SW 1271 (cell line): ENCODE results near the gene BEND5.
A peak's percentile ranks its signal among the peaks of the same experiment; 100 is the strongest.

Experiments used
- DNase-seq, 2 experiments: peaks; one replicate each; lab custom pipeline; 2025; lab: John Stamatoyannopoulos, UW

BEND5 gene

GRCh38 chr1:48776393-48777218, at the start of gene BEND5:
Gene BEND5 (minus strand): TSS chr1:48776891. CDS start chr1:48776831, 60 bp downstream.
- DNase-seq = no peak

- no peak for DNase-seq
Observed at GRCh38 chr1:48823168-48823567, 46.5 kb upstream of the BEND5 start.

- DNase-seq = no peak
Observed at GRCh38 chr1:48820491-48820890, 43.8 kb upstream of the BEND5 start.

- peak in 1 of 2 experiments; percentile 2 for DNase-seq
Observed at GRCh38 chr1:48817505-48818114, 40.9 kb upstream of the BEND5 start.

- no peak for DNase-seq
Observed at GRCh38 chr1:48810740-48811139, 34.0 kb upstream of the BEND5 start.

- no peak for DNase-seq
Observed at GRCh38 chr1:48808496-48808895, 31.8 kb upstream of the BEND5 start.

GRCh38 chr1:48807554-48808260, 31.0 kb upstream of the BEND5 start:
- no peak for DNase-seq

- DNase-seq = no peak
Observed at GRCh38 chr1:48803474-48803873, 26.8 kb upstream of the BEND5 start.

- DNase-seq = no peak
Observed at GRCh38 chr1:48794816-48795215, 18.1 kb upstream of the BEND5 start.

GRCh38 chr1:48793863-48794262, 17.2 kb upstream of the BEND5 start:
- DNase-seq = no peak

- DNase-seq = no peak
Observed at GRCh38 chr1:48792961-48793360, 16.3 kb upstream of the BEND5 start.

- no peak for DNase-seq
Observed at GRCh38 chr1:48790397-48790796, 13.7 kb upstream of the BEND5 start.

GRCh38 chr1:48789903-48790302, 13.2 kb upstream of the BEND5 start:
- DNase-seq = no peak

- DNase-seq = no peak
Observed at GRCh38 chr1:48785869-48786268, 9.2 kb upstream of the BEND5 start.

- no peak for DNase-seq
Observed at GRCh38 chr1:48784301-48784700, 7.6 kb upstream of the BEND5 start.

- no peak for DNase-seq
Observed at GRCh38 chr1:48777219-48777895, 666 bp upstream of the BEND5 start.

GRCh38 chr1:48775831-48776392, 779 bp downstream of the BEND5 start:
- no peak for DNase-seq

- DNase-seq = no peak
Observed at GRCh38 chr1:48773133-48773532, 3.6 kb downstream of the BEND5 start.

- no peak for DNase-seq
Observed at GRCh38 chr1:48772211-48772610, 4.5 kb downstream of the BEND5 start.

- no peak for DNase-seq
Observed at GRCh38 chr1:48771561-48771960, 5.1 kb downstream of the BEND5 start.

GRCh38 chr1:48767975-48768510, 8.6 kb downstream of the BEND5 start:
- no peak for DNase-seq

- no peak for DNase-seq
Observed at GRCh38 chr1:48765335-48765734, 11.4 kb downstream of the BEND5 start.
